Suppressor macrophage treated with lipopolysaccharide for 1 hour (primary cell): ENCODE measurements around the gene KRT36.

Experiments used
- DNase-seq, 3 donors: peaks; one replicate each; pipeline ENCODE4 v3.0.0-alpha.2; 2020 to 2022

The KRT36 gene

GRCh38 chr17:41521574-41522261 lies 32.0 kb upstream of the KRT36 start:
- DNase-seq: peak; percentile 65 to 80 (median 75)

- no peak for DNase-seq
Observed at GRCh38 chr17:41520821-41521521, 31.3 kb upstream of the KRT36 start.

- no peak for DNase-seq
Observed at GRCh38 chr17:41519501-41520224, 30.0 kb upstream of the KRT36 start.

- DNase-seq: no peak
Observed at GRCh38 chr17:41518789-41519449, 29.2 kb upstream of the KRT36 start, which contains the start of gene KRT15. Gene KRT15 (minus strand): TSS chr17:41518890. CDS start chr17:41518827, 63 bp downstream.

GRCh38 chr17:41518031-41518430 lies 28.3 kb upstream of the KRT36 start:
- DNase-seq: no peak

- DNase-seq: no peak
Observed at GRCh38 chr17:41516830-41517283, 27.1 kb upstream of the KRT36 start.

- DNase-seq: no peak
Observed at GRCh38 chr17:41516147-41516829, 26.6 kb upstream of the KRT36 start.

GRCh38 chr17:41513168-41513547 lies 23.4 kb upstream of the KRT36 start:
- no peak for DNase-seq

GRCh38 chr17:41512546-41513167 lies 22.9 kb upstream of the KRT36 start:
- DNase-seq: peak in 2 of 3 donors; percentile 45 to 48

- DNase-seq: no peak
Observed at GRCh38 chr17:41511716-41512115, 22.0 kb upstream of the KRT36 start.

GRCh38 chr17:41511116-41511515 lies 21.4 kb upstream of the KRT36 start:
- no peak for DNase-seq

GRCh38 chr17:41510251-41511065 lies 20.7 kb upstream of the KRT36 start:
- no peak for DNase-seq

GRCh38 chr17:41507315-41507880 lies 17.7 kb upstream of the KRT36 start:
- no peak for DNase-seq

GRCh38 chr17:41505809-41506767 lies 16.4 kb upstream of the KRT36 start:
- peak; percentile 30 to 50 (median 47) for DNase-seq

- DNase-seq: no peak
Observed at GRCh38 chr17:41505007-41505808, 15.5 kb upstream of the KRT36 start, which contains the start of gene KRT13. Gene KRT13 (minus strand): TSS chr17:41505612. CDS start chr17:41505550, 62 bp downstream.

- no peak for DNase-seq
Observed at GRCh38 chr17:41504246-41504977, 14.7 kb upstream of the KRT36 start.

- no peak for DNase-seq
Observed at GRCh38 chr17:41503202-41503601, 13.5 kb upstream of the KRT36 start.
